Omental fat pad (tissue), 4 donors: Measurements from ENCODE around the gene GASK1A. TPM values are rescaled to one million over a fixed set of nuclear protein-coding genes. Genes with fewer than 3 reads are reported as not detected.
"Not testable (repeated sequence)": the region's sequence is repeated elsewhere in the genome, so short reads cannot be mapped to it uniquely, and the experiment has no call there.

Experiments used
- ATAC-seq: fragments of 150-250 bp; one replicate; pipeline ENCODE4 v1.9.1; 2016; ENCODE audit warnings: mild to moderate bottlenecking, moderate library complexity; ENCODE audit not compliant: low FRiP score
- DNase-seq: peaks from one replicate; pipeline ENCODE4 v3.0.0-alpha.2; 2019; ENCODE audit warnings: low spot score
- total RNA-seq, 4 donors: library from RNA; depleted of rRNA; stranded (reverse); fragments of >200 nt; gene quantifications; one replicate each; pipeline ENCODE4 v1.1.0, GENCODE V29; 2016
- TF ChIP-seq, protein P1 (sequence below), 3 donors: fragments of 450-650 bp; IDR thresholded peaks; one replicate each; pipeline ENCODE4 v1.5.1; 2016 to 2017; ENCODE audit warnings: antibody characterized with exemption in 3 of 3, mild to moderate bottlenecking in 3 of 3, moderate library complexity in 2 of 3

Gene GASK1A
- total RNA-seq, 4 donors from 2014 or later = 4.9 to 39.9 (median 14.8) TPM

DNA sequence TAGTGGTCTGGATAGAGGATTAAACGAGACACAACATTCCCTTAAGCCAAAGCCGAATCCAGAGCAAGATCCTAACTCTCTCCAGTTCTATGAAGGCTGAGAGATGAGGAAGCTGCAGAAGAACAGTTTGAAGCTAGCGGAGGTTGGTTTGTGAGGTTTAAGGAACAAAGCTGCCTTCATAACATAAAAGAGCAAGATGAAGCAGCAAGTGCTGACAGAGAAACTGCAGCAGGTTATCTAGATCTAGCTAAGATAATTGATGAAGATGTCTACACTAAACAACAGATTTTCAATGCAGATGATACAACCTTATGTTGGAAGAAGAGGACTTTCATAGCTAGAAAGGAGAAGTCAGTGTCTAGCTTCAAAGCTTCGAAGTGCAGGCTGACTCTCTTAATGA, 14.8 kb upstream of the GASK1A start:
- TF ChIP-seq, protein P1, sequence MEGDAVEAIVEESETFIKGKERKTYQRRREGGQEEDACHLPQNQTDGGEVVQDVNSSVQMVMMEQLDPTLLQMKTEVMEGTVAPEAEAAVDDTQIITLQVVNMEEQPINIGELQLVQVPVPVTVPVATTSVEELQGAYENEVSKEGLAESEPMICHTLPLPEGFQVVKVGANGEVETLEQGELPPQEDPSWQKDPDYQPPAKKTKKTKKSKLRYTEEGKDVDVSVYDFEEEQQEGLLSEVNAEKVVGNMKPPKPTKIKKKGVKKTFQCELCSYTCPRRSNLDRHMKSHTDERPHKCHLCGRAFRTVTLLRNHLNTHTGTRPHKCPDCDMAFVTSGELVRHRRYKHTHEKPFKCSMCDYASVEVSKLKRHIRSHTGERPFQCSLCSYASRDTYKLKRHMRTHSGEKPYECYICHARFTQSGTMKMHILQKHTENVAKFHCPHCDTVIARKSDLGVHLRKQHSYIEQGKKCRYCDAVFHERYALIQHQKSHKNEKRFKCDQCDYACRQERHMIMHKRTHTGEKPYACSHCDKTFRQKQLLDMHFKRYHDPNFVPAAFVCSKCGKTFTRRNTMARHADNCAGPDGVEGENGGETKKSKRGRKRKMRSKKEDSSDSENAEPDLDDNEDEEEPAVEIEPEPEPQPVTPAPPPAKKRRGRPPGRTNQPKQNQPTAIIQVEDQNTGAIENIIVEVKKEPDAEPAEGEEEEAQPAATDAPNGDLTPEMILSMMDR (IDR thresholded peaks at IDR 0.05) = no peak
- no peak for DNase-seq
- ATAC-seq = no peak

DNA sequence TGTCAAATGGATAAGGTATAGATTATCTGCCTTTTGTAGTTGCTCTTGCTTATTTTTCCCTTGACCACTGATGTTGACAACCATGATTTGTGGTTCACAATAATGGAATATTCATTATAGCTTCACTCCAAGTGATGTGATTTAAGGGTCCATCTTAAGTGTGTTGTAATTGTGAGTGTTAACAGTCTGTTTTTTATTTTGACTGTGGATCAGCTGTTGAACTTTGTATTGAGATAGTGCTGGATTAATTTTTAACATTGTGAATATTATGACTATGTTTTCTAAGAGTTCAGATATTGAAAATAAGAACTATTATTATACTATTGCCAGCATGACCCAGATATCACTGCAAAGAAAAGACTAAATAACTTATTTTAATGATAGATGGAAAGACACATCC, 8.6 kb upstream of the GASK1A start:
- TF ChIP-seq, protein P1 (IDR thresholded peaks at IDR 0.05) = no peak
- DNase-seq = no peak
- ATAC-seq = no peak

GRCh38 chr3:42970976-42971772, 7.9 kb upstream of the GASK1A start:
- ATAC-seq (no peak), DNase-seq (no peak)
- TF ChIP-seq, protein P1 (IDR thresholded peaks at IDR 0.05) = no peak

DNA sequence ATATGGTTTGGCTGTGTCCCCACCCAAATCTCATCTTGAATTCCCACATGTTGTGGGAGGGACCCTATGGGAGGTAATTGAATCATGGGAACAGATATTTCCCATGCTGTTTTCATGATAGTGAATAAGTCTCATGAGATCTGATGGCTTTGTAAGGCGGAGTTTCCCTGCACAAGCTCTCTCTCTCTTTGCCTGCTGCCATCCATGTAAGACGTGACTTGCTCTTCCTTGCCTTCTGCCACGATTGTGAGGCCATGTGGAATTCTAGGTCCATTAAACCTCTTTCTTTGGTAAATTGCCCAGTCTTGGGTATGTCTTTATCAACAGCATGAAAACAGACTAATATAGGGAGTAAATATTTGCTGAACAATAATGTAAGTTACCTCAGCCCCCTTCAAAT, 4.2 kb upstream of the GASK1A start:
- ATAC-seq, DNase-seq: not testable (repeated sequence)

DNA sequence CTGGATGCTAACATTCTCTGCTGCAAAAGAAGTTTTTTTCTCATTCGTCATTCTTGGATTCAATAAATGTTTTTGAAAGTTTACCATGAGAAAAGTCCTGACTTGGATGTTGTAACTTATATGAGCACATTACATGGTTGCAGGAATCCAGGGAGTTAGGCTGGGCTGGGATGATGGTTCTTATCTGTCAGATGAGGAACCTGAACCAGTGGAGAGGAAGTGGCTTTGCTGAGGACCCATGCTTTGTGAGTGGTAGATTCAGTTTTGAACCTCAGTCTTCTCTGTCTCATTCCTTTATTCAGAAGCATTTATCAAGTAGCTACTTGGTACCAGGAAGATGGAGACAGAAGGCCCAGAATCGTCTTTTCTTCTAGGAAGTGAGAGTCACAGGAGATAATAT, 3.7 kb upstream of the GASK1A start:
- DNase-seq (no peak), ATAC-seq (no peak)
- TF ChIP-seq, protein P1 (IDR thresholded peaks at IDR 0.05) = no peak

GRCh38 chr3:42975955-42976354, 3.2 kb upstream of the GASK1A start:
- ATAC-seq (no peak), DNase-seq (no peak)
- TF ChIP-seq, protein P1 (IDR thresholded peaks at IDR 0.05) = no peak

DNA sequence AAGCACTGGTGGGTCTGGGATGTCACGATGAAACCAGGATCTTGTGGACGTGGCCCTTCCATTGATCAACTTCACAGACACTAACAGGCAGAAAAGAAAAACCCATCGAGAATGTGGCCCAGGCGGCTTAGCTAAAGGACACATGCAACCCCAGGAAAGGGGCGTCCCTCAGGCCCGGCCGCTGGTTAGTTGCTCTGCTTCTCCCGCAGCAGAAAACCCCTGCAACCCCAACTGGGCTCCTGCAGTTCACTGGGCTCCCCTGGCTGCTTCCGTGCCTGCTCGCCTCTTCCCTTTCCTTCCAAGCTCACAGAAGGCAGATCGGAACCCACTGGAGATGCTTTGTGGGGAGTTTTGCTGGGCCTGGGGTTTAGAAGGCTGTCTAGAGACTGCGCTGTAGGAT, 1.1 kb downstream of the GASK1A start:
- no peak for DNase-seq
- ATAC-seq = no peak
- TF ChIP-seq, protein P1 (IDR thresholded peaks at IDR 0.05) = no peak
